Measurements from ENCODE around the gene RGS12. TPM values are rescaled to one million over a fixed set of nuclear protein-coding genes. Genes with fewer than 3 reads are reported as not detected.

RGS12 gene
- total and polyA plus RNA-seq, 2 of the 8 experiments (the other 6 are each of a cell fraction or from before 2014, with no cell fraction given) = 6.0 to 16.4 TPM

DNA sequence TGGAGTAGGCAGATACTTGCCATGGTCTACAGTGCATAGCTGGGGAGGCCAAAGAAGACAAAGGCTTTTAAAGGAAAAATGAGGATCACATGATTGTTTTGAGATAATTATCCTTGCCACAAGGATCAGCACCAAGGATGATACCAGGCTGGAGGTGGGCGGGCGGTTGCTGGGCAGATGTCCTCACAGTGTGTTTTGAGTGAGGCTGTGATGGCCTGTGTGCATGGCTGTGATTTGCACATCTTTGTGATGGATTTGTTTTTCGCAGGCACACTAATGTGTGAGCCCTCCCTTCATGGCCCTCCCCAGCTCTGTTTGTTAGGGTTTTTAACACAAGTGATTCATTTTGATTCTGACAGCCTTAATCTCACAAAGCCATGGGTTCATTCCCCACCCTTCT, 46.8 kb downstream of the RGS12 start (continued):
- TF ChIP-seq CHD7 (IDR thresholded peaks at IDR 0.05; ENCODE audit: insufficient replicate concordance, low read length) (no peak), EGR1 (IDR thresholded peaks at IDR 0.05; ENCODE audit: borderline replicate concordance, low read depth, low read length) (no peak), HDAC2 (IDR thresholded peaks at IDR 0.05; ENCODE audit: borderline replicate concordance in 1 of 2, low read depth in 2 of 2, low read length in 2 of 2) (no peak), BACH1 (IDR thresholded peaks at IDR 0.05; ENCODE audit: low read length) (no peak), EP300 (IDR thresholded peaks at IDR 0.05; ENCODE audit: borderline replicate concordance in 1 of 2, low read depth in 2 of 2, low read length in 2 of 2) (no peak), RBBP5 (IDR thresholded peaks at IDR 0.05; ENCODE audit: borderline replicate concordance, low read depth, low read length) (no peak), TBP (IDR thresholded peaks at IDR 0.05; ENCODE audit: low read depth, low read length) (no peak), NRF1 (IDR thresholded peaks at IDR 0.05; ENCODE audit: low read depth, low read length) (no peak), FOSL1 (IDR thresholded peaks at IDR 0.05; ENCODE audit: insufficient read depth, low read depth, low read length) (no peak), JUN (IDR thresholded peaks at IDR 0.05; ENCODE audit: low read depth, low read length) (no peak)

All from H1 (cell line).